GDM1 (cell line): ENCODE data around the gene EBLN2.

ENCODE experiments used
- DNase-seq: peaks from one replicate; lab custom pipeline; 2025; lab: John Stamatoyannopoulos, UW

Gene EBLN2

DNA sequence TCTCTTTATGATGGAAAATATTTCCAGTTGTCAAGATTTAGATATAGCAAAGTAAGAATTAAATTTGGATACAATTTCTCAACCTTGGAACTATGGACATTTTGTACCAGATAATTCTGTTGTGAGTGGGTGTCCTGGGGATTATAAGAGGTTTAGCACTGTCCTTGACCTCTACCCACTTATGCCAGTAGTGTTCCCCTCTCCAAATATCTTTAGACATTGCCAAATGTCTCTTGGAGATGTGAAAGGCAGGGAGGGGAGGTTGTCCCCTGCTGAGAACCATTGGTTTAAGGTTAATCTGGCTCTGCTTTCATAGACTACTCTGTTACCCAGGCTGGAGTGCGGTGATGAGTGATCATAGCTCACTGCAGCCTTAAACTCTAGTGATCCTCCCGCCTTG, at the start of gene EBLN2:
TSS of gene EBLN2 (plus strand) at position 244 of the 400 bp plus-strand sequence. CDS start 423 bp downstream, outside the sequence.
- no peak for DNase-seq

DNA sequence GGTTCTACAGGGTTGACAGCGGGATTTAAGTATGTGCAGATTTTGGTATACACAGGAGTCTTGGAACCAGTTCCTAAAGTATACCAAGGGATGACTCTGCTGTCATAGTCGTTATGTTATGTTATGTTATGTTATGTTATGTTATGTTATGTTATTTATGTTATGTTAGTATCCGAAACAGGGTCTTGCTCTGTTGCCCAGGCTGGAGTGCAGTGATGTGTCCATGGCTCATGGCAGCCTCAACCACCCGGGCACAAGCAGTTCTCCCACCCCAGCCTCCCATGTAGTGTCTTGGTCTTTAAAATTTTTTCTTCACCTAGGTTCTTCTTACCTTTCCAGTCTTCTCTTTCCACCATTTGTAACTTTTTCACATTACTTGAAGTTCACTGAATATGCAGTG, 43.2 kb upstream of the EBLN2 start:
- no peak for DNase-seq

DNA sequence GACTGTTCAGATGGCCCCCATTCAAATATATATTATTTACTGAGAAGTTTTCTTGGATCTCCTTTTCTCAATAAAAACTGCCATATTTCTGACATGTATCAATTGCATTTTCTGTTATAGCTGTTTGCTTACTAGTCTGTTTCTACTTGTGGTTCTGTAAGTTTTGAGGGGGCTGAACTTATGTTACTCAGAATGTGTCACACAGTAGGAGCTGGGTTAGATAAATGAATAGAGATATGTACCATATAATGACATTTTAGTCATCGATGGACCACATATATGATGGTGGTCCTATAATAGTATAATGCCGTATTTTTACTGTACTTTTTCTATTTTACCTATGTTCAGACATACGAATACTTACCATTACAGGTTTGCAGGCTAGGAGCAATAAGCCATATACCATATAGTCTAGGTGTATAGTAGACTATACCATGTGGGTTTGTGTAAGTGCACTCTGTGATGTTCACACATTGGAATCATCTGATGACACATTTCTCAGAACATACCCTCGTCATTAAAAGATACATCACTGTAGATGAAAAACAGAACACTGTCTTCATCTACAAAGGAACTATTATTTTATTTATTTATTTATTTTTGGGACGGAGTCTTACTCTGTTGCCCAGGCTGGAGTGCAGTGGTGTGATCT, 42.5 kb upstream of the EBLN2 start:
- no peak for DNase-seq

DNA sequence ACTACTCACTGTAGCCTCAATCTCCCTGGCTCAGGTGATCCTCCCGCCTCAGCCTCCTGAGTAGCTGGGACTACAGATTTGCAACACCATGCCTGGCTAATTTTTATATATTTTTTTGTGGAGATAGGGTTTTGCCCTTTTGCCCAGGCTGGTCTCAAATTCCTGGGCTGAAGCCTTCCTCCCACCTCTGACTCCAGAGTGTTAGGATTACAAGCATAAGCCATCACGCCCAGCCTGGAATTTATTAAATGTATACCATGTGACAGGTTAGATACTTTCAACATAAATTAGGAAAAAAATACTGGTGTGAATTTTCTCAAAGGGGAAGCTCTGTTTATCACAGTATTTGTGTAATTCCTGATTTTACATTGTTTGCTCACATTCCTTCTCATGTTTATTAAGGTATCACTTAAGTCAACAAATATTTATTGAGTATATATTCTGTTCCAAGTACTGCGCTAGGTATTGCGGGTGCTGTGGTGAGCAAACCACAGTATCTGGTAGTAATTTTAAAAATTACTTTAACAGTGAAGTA, 40.1 kb upstream of the EBLN2 start:
- no peak for DNase-seq

DNA sequence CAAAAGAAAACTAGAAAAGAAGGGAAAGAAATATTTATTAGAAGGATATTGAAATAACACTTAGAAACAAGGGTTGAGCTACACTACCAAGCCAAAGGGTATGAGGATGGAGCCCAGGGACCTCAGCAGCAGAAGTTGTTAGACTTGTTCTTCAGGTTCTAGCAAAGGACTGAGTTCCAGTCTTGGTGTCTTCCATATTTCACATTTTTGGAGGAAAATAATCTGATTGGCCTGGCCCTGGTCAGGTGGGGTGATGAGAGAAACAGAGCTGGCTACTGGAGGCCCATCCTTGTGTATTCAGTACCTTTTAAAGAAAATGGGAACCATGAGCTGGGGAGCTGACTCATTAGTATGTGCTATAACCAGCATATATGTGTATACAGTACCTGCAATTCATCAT, 36.6 kb upstream of the EBLN2 start:
- DNase-seq = no peak

DNA sequence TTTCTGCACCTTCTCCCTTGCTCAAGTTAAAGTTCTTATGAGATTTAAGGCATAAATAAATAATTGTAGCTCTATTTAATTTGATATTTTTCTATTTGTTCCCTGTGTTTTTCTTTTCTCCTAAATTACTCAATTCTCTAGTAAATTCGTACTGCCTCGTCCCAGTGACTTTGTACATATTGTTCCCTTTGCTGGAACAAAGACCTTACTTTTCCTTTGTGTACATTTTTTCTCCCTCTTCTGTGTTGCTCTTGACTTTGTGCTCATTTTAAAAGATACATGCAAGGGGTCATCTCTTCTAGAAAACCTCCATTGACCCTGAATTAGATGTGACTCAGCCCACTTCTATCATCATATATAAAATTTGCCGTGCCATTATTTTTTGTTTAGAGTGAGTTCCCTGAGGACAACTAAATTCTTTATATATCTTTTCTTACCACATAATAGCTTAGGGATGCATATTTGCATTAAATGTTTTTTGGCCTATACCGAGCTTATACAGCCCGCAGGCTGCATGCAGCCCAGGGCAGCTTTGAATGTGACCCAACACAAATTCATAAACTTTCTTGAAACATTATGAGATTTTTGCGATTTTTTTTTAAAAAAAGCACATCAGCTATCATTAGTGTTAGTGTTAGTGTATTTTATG, 35.2 kb upstream of the EBLN2 start:
- DNase-seq = no peak

DNA sequence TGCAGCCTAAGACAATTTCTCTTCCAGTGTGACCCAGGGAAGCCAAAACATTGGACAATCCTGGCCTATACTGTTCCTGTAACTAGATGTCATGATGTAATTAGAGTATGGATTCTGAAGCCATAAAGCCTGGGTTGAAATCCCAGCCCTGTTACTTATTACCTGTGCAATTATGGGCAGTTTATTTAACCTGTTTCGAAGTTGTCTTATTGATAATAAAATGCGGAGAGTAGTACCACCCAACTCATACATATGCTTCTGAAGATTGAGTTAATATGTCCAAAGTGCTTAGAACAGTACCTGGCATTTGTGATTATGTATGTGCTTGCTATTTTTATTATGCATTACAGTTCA, 34.7 kb upstream of the EBLN2 start:
- no peak for DNase-seq

DNA sequence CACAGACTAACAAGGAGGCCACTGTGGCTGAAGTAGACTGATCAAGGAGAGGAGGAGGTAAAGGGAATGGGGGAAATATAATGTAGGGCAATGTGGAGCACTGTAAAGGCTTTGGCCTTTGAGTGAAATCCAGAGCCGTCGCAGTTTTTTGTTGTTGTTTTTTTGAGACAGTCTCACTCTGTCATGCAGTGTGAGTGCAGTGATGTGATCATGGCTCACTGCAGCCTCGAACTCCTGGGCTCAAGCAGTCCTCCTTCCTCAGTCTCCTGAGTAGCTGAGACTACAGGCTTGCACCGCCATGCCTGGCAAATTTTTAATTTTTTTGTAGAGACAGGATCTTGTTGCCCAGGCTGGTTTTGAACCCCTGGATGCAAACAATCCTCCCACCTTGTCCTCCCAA, 32.7 kb upstream of the EBLN2 start:
- no peak for DNase-seq

DNA sequence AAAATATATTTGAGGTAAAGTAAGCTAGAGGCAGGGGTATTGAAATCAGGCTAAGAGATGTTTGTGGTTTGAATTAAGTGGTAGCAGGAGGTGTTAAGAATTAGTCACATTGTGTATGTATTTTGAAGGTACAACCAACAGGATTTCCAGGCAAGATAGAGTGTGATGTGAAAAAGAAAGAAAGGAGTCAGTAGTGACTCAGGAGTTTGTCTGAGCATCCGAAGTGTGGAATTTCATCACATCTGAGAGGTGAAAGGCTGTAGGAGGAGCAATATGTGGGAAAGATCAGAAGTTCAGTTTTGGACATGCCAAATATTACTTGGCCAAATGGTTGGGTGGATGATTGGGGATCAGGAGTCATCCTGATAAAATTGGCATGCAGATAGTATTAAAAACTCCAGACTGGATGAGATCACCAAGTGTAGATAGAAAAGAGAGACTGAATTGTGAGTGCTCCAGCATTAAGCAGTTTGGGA, 32.1 kb upstream of the EBLN2 start:
- DNase-seq = no peak

DNA sequence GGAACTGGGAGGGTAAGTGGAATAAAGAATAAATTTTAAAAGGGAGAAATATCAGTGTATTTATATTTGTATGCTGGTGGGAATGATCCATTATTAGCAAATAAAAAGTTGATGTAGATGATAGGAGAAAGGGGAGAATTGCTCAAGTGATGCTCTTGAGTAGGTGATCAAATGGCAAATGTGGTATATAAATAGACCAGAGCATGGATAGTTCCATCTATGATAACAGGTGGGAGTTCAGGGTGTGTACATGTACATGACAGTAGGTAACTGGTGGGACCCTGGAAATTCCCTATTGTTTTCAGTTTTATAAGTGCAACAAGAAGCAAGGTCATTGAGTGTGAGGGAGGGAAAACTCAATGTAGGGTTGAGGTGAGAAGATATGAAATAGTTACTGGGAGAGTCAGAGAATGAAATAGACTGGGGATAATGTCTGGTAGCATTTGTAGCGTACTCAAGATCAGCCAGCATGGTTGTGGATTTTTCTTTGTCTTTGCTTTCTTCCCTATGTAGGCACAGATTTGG, 31.3 kb upstream of the EBLN2 start:
- no peak for DNase-seq

DNA sequence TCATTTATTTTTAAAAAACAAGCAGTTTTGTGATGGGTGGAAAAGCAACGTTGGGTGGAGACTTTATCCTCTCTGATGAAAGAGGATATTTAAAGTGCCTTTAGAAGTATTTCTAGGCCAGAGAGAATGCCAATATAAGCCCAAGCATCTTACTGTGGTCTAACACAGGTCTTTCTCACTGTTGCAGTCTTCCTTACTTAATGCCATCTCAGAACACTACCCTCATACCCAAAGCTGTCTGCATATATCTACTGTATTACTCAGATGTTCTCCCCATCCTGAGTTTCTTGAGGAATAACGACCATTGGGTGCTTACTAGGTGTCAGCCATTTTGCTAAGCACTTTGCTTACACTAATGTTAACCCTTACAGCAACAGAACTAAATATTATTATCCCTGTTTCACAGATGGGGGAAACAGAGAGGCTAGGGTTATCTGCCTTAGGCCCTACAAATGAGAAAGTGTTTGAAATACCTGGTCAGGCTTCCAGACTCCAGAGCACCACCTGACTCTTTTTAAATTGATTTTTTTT, 29.8 kb upstream of the EBLN2 start:
- DNase-seq = no peak

DNA sequence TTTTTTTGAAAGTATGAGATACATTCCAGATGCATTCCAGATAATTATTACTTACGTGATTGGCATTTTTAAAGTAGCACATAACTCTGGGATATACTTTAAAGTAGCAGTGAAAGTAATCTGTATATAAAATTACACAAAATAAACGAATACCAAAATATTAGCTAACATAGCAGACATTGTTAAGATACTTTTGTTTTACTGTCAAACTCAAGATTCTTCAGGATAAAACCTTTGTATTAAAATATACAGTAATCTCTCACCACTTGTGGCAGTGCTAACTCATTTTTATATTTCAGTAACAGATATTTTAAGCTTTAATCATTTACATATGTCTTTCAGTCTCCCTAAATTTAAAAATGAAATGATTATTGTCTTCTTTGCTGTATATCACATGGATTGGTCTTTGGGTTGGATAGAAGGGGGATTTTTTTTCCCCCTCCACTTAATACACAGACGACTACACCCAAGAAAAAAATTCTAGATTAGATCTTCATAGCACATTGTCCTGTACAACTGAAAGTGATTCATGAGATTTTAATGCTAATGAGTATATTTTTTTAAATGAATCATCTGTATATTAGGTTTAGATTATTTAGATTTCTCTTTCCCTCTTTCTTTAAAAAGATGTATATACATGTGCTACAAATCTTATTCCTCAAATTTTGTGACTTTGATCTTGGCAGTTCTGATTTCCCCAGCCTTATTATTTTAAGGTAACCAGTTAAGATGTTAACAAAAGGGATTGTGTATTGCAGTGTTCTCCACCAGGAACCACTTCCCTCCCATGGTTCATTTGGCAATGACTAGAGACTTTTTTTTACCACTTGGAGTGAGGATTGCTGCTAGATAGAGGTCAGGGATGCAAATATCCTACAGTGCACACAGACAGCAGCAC, 24.5 kb upstream of the EBLN2 start:
- DNase-seq = no peak

DNA sequence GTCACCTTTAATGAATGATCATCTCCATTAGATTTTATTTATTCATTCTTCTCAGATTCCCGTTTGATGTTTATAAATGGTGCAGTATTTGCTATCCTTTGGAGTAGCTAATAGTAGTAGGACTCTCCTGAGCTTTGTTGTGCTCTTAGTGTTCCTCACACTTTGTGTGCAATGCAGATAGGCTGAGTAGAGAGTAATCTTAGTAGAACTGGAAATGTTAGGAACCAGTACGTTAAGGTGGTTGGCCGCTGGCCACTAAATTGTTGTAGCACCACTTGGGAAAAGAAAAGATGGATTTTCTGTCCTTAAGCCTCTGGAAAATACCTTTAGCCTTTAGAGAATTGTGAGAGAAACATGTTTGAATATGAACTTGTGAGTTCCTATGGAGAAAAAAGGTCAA, 19.9 kb upstream of the EBLN2 start:
- no peak for DNase-seq

DNA sequence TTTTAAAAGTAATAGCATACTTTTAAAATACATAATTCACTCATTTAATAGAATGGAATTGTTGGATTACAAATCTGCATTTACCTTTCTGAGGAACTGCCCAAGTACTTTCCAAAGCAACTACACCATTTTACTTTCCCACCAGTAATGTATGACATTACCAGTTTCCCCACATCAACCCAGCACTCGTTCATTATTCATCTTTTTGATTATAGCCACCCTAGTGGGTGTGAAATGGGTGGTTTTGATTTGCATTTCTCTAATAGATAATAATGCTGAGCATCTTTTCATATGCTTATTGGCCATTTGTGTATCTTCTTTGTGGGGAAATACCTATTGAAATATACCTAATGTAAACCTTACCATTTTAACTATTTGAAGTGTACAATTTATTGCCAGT, 18.0 kb upstream of the EBLN2 start:
- no peak for DNase-seq

DNA sequence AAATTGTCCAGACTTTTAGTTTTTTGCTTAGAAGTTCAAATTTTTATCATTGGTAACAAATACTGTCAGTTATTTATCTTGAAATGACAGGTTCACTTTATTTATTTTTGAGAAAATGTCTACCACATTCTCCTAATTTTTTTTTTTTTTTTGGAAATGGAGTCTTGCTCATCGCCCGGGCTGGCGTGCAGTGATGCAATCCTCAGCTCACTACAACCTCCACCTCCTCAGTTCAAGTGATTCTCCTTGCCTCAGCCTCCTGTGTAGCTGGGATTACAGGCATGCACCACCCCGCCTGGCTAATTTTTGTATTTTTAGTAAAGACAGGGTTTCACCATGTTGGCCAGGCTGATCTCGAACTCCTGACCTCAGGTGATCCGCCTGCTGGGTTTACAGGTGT, 16.1 kb upstream of the EBLN2 start:
- no peak for DNase-seq

DNA sequence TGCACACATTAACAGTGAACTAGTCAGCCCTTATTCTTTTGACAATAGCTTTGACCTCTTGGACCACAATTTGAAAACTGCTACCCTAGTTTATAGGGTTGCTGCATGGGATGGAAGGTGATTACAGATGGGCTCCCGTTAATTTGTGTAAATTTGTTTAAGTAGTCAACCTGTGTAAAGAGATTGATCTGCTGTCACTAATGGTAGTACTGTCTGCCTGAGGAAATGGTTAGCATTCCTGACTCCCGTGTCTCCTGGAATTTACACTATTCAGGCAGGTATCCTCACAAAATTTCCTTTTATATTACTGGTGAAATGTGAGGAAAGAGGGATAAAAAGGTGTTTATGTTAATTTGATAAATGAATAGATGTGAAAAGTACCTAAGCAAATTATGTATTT, 15.3 kb upstream of the EBLN2 start:
- DNase-seq = no peak

DNA sequence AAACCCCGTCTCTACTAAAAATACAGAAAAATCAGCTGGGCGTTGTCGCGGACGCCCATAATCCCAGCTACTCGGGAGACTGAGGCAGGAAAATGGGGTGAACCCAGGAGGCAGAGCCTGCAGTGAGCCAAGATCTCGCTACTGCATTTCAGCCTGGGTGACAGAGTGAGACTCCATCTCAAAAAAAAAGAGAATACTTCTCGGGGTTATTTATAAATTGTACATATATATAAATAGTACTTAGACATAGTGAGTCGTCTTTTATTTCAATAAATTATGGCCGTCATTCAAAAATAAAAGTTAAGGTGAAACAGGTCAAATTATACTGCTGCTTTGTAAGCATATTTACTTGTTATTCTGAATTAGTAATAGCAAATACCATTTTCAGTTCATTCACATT, 12.1 kb upstream of the EBLN2 start:
- no peak for DNase-seq

DNA sequence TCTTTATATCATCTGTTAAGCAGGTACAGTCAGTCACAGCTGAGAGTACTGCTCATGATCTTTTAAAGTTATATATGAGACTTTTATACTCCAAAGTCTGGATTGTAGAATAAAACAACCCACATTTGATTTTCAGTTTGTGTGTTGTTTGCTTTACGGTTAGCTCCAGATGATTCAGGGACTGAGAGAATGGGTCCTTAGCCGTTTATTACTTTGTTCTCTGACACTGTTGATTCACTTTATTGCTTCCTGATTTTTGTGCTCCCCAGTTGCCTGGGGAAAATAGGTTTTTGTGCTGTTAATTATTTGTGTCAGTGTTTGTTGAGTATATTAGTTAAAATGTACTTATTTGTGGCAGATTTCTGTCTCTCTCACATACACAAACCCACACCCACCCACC, 8.6 kb upstream of the EBLN2 start:
- no peak for DNase-seq

DNA sequence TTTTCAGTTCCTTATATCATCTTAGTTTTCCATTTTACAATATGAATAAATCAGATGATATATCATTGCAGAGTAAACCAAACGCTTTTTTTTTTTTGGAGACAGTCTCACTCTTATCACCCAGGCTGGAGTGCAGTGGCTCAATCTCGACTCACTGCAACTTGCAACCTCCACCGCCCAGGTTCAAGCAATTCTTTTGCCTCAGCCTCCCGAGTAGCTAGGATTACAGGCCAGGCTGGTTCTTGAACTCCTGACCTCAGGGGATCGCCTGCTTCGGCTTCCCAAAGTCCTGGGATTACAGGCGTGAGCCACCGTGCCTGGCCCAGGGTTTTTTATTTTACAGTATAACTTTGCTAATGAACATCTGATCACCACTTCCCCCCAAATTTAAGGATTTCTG, 5.9 kb upstream of the EBLN2 start:
- no peak for DNase-seq

DNA sequence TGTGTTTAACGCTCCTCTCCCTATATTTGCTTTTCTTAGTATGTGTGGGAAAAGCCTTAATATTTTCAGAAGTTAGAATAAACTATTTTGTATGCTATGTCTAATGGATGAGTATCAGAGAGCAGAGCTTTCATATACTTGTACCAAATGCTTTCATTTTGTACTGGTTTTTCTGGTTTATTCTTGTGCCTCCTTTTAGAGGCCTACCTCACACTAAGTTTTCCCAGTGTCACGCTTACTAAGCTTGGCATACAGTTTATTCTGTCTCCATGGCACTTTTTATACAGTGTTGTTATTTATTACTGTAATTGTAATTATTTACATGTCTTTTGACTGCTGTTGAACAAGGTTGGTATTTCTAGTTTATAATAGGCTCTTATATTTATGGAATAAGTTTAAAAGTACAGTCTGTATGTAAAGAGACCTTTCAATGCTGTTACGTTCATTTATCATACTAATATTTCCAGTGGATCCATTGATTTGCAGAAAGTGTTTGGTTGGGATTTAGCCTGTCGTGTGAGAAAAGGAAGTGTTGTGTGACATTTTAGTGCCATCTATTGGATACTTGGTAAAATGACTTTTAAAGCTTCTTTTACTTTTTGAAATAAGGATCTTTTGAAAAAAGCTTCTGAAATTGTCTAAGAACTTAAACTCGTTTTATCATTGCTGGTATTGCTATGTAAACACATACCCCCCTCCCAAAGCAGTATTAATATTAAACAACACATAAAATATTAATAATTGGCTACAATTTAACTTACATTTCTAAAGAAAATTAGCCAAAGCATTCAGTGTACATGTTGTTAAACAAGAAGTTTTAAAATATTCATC, 5.2 kb upstream of the EBLN2 start:
- no peak for DNase-seq

DNA sequence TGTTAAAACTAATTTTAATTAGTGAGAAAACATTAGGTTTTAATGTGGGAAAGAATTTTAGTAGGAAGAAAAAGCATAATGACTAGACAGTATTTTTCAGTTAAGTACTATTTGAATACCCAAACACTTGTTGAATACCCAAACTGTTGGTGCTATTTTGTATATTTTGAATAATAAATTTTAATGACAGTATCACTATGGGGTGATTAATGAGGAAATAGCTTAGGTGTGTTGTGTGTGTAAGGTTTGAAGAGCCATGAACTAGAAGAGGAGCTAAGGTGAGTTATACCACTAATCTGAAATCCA, 4.7 kb upstream of the EBLN2 start:
- no peak for DNase-seq

DNA sequence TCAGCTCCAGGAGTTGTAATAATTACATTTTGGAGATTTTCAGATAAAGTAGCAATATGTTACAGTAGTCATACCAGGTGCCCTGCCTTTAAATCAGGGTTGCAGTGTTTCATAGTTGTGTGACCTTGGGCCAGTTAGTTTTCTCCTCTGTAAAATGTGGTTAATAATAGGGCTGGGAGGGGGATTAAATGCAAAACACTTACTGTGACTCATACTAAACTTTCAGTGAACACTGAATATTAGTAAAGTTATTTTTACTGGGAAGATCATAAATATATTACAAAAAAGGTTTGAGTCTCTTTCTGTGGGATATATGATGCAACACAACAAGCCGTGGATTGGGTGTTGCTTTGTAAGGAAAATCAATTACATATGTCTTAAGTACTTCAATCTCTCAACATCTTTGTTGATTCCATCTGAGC, 1.1 kb upstream of the EBLN2 start:
- no peak for DNase-seq
